ENCODE data around the gene RABAC1.
"Not testable (repeated sequence)": the region's sequence is repeated elsewhere in the genome, so short reads cannot be mapped to it uniquely, and the experiment has no call there.

Gene RABAC1

GRCh38 chr19:41921577-41922576 is 37.2 kb downstream of the RABAC1 start:
- DNase-seq = no peak
- in situ Hi-C loops (cut with MboI; ENCODE audit: low pct_unique_long_range_greater_than_20kb, low sequenced_read_pairs) = no loop called here

DNA sequence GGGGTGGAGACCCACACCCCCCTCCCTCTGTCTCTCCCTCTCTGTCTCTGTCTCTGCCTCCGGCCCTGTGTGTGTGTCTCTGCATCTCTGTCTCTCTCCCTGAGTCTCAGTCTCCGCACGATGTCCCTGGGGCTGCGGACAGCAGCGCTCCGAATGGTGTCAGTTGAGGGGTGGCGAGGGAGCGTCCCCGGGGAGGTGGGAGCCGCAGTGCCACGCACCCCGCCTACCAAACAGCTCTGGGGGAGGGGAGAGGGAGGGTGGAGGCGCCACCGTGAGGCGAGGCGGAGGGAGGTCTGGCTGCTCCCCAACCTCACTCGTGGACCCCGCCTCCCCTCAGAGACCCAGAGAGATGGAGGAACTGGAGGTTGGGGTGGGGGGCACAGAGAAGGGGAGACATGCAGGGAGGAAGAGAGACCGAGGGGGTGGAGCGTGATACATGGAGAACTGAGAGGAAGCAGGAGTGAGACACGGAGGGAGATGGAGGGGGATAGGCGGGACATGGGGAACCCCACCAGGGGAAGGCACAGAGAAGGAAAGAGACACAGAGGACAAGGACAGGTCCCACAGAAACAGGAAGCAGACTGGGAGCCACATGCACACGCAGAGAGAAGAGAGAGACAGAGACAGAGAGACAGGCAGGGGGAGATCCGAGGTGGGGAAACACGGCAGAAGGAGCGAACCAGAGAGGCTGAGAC is 38.1 kb downstream of the RABAC1 start:
- no peak for DNase-seq
- in situ Hi-C loops (cut with MboI; ENCODE audit: low pct_unique_long_range_greater_than_20kb, low sequenced_read_pairs) = no loop called here

DNA sequence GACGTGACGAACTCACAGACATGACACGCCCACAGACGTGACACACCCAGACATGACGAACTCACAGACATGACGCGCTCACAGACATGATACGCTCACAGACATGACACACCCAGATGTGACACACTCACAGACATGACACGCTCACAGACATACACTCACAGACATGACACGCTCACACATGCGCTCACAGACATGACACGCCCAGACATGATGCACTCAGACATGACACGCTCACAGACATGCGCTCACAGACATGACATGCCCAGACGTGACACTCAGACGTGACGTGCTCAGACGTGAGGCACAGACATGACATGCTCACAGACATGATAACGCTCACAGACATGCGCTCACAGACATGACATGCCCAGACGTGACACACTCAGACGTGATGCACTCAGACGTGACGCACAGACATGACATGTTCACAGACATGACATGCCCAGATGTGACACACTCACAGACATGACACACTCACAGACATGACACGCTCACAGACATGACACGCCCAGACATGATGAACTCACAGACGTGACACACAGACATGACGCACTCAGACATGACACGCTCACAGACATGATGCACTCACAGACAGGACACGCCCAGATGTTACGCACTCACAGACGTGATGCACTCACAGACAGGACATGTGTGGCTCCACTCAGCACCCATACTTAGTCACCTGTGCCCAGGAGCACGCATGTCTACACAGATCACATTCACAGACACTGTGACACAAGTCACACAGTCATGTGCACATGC is 39.0 kb downstream of the RABAC1 start:
- no peak for DNase-seq
- in situ Hi-C loops (cut with MboI; ENCODE audit: low pct_unique_long_range_greater_than_20kb, low sequenced_read_pairs) = no loop called here

DNA sequence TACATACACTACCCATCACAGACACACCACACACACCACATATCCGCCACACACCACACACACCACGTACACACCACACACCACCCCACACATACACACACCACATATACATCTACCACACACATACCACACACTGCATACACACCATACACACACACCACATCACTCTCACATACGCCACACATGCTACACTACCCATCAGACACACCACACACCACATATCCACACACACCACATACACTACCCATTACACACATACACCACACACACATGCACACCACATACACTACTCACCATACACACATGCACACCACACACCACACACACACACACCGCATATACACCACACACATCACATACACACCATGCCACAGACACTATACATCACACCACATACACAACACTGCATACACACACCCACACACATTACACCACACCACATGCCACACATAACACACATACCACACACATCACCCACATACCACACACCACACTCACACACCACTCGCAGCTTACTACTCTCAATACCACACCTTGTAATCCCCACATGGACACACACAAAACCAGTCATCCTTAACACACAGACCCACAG is 40.4 kb downstream of the RABAC1 start:
- in situ Hi-C loops (cut with MboI; ENCODE audit: low pct_unique_long_range_greater_than_20kb, low sequenced_read_pairs) = no loop called here
- no peak for DNase-seq

GRCh38 chr19:41918095-41918494 is 41.0 kb downstream of the RABAC1 start:
- in situ Hi-C loops (cut with MboI; ENCODE audit: low pct_unique_long_range_greater_than_20kb, low sequenced_read_pairs) = no loop called here
- DNase-seq = no peak

- in situ Hi-C loops (cut with MboI; ENCODE audit: low pct_unique_long_range_greater_than_20kb, low sequenced_read_pairs) = no loop called here
- DNase-seq = no peak
Observed at GRCh38 chr19:41917676-41918075, 41.4 kb downstream of the RABAC1 start.

- in situ Hi-C loops (cut with MboI; ENCODE audit: low pct_unique_long_range_greater_than_20kb, low sequenced_read_pairs) = no loop called here
- DNase-seq = no peak
Observed at GRCh38 chr19:41915776-41916414, 43.2 kb downstream of the RABAC1 start.

GRCh38 chr19:41915021-41915775 is 43.9 kb downstream of the RABAC1 start:
- in situ Hi-C loops (cut with MboI; ENCODE audit: low pct_unique_long_range_greater_than_20kb, low sequenced_read_pairs) = no loop called here
- no peak for DNase-seq

DNA sequence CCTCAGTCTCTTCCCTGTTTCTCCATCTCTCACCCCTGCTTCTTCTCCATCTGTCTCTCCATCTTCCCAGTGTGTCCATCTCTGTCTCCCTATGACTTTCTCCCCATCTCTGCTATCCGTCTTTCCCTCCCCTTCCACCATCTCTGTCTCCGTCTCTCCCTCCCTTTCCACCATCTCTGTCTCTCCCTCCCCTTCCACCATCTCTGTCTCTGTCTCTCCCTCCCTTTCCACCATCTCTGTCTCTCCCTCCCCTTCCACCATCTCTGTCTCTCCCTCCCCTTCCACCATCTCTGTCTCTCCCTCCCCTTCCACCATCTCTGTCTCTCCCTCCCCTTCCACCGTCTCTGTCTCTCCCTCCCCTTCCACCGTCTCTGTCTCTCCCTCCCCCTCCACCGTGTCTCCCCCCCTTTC is 44.7 kb downstream of the RABAC1 start:
- in situ Hi-C loops (cut with MboI; ENCODE audit: low pct_unique_long_range_greater_than_20kb, low sequenced_read_pairs) = not testable (repeated sequence)

GRCh38 chr19:41913538-41914423 is 45.3 kb downstream of the RABAC1 start:
- in situ Hi-C loops (cut with MboI; ENCODE audit: low pct_unique_long_range_greater_than_20kb, low sequenced_read_pairs) = no loop called here
- no peak for DNase-seq

More for the DNA sequence above, 44.7 kb downstream of the RABAC1 start:
- DNase-seq = not testable (repeated sequence)

- DNase-seq = no peak
- in situ Hi-C loops (cut with MboI; ENCODE audit: low pct_unique_long_range_greater_than_20kb, low sequenced_read_pairs) = no loop called here
Observed at GRCh38 chr19:41912899-41913537, 46.1 kb downstream of the RABAC1 start.

DNA sequence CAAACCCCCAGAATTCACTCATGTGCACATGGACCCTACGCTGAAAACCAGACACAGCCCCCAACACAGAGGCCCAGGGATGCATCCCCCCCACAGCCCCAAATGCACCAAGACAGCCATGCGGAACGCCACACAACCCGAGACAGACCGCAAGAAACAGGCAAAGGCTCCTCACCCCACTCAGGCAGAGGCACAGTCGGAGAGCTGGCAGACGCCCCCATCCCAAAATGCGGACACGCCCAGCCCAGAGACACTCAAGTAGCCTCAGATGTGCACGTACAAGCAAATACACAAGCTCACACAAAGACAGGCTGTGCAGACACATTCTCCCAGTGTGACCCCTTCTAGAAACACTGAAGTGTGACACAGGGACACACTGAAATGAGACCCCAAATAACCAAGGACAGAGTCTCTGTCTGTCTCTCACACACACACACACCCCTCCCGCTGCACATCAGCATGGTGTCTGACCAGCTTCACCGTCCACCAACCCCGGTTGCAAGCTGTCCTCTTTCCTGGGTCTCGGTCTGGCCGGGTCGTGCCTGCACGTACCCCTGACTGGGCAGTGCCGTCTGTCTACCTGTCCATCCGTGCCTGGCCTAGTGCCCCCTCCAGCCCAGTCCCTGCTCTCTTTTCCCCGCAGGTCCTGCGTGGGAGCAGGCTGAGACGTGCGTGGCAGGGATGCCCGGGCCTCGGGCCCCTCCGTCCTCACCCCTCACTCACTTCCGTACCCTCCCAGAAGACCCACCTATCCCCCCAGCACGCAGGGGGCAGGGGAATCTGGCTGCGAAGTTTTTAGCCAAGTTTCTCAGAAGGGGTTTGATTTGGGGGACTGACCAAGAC is 47.0 kb downstream of the RABAC1 start:
- in situ Hi-C loops (cut with MboI; ENCODE audit: low pct_unique_long_range_greater_than_20kb, low sequenced_read_pairs) = no loop called here

DNA sequence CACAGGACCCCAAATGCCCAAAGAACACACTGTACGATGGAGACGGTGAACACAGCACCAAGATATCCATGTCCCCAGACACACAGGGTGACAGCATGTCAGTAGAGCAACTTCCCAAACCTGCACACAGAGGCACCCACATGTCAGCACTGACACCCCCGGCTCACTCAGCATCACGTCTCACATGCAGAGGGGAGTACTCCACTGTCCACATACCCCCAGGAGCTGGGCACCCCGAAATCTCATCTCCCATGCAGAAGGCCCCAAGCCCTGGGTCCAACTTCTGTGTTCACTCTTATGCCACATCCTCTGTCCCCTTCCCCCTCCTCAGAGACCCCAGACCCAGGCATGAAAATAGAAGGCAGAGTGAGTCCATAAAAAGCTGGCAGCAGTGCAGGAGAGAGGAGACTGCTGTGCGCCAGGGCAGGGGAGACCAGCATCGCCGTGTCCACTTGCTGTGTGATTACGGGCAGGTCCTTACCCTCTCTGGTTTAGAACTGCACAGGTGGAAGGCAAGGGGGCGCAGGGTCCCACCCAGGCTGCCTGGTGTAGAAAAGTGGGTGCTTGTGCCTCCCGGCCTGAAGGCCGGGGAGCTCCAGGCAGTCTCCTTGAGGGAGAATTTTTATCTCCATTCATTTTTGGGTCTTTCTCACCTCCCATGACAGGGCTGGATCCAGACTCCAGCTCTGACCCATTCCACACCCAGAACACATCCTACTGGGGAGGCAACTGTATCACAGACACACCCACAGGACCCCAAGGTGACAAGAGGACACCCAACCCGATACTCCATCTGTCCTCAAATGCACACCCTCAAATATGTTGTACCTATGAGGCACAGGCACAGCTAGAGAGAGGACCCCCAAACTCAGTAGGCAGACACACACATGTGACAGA is 47.9 kb downstream of the RABAC1 start:
- no peak for DNase-seq
- in situ Hi-C loops (cut with MboI; ENCODE audit: low pct_unique_long_range_greater_than_20kb, low sequenced_read_pairs) = no loop called here

More for the DNA sequence above, 47.0 kb downstream of the RABAC1 start:
- no peak for DNase-seq

- in situ Hi-C loops (cut with MboI; ENCODE audit: low pct_unique_long_range_greater_than_20kb, low sequenced_read_pairs) = no loop called here
- no peak for DNase-seq
Observed at GRCh38 chr19:41910240-41910991, 48.7 kb downstream of the RABAC1 start.
